Measurements from ENCODE around the gene CELF4. TPM values are rescaled to one million over a fixed set of nuclear protein-coding genes. Genes with fewer than 3 reads are reported as not detected.

CELF4 gene
- total RNA-seq, 1 donor from 2014 or later: not detected

GRCh38 chr18:37261246-37261840 is 304.3 kb downstream of the CELF4 start:
- no peaks in the 10 kb centered on the region for H3K36me3 ChIP-seq (ENCODE audit: control insufficient read depth, insufficient read depth, low read length)
- no peak overlapping the region for H3K4me3 ChIP-seq (ENCODE audit: low read depth, low read length)
- H3K27me3 ChIP-seq (ENCODE audit: control insufficient read depth, insufficient read depth, low read length): peaks cover 38% of the 10 kb centered on the region
- no peak for TF ChIP-seq CTCF (IDR thresholded peaks at IDR 0.05; ENCODE audit: insufficient read depth, low read length, poor library complexity, severe bottlenecking)
- no peak for DNase-seq (ENCODE audit: low read depth)

- DNase-seq (ENCODE audit: low read depth): no peak
- Histone ChIP-seq H3K27me3 (ENCODE audit: control insufficient read depth, insufficient read depth, low read length) (peaks cover 41% of the 10 kb centered on the region), H3K4me3 (ENCODE audit: low read depth, low read length) (no peak overlapping the region), H3K36me3 (ENCODE audit: control insufficient read depth, insufficient read depth, low read length) (no peaks in the 10 kb centered on the region)
- TF ChIP-seq CTCF (IDR thresholded peaks at IDR 0.05; ENCODE audit: insufficient read depth, low read length, poor library complexity, severe bottlenecking): no peak
Observed at GRCh38 chr18:37260367-37261093, 305.1 kb downstream of the CELF4 start.

- Histone ChIP-seq H3K4me3 (ENCODE audit: low read depth, low read length) (no peak overlapping the region), H3K36me3 (ENCODE audit: control insufficient read depth, insufficient read depth, low read length) (no peaks in the 10 kb centered on the region), H3K27me3 (ENCODE audit: control insufficient read depth, insufficient read depth, low read length) (peaks cover 47% of the 10 kb centered on the region)
- DNase-seq (ENCODE audit: low read depth): no peak
- TF ChIP-seq CTCF (IDR thresholded peaks at IDR 0.05; ENCODE audit: insufficient read depth, low read length, poor library complexity, severe bottlenecking): no peak
Observed at GRCh38 chr18:37259711-37260110, 305.9 kb downstream of the CELF4 start.

- no peak for TF ChIP-seq CTCF (IDR thresholded peaks at IDR 0.05; ENCODE audit: insufficient read depth, low read length, poor library complexity, severe bottlenecking)
- Histone ChIP-seq H3K4me3 (ENCODE audit: low read depth, low read length) (no peak overlapping the region), H3K27me3 (ENCODE audit: control insufficient read depth, insufficient read depth, low read length) (peaks cover 53% of the 10 kb centered on the region), H3K36me3 (ENCODE audit: control insufficient read depth, insufficient read depth, low read length) (no peaks in the 10 kb centered on the region)
- DNase-seq (ENCODE audit: low read depth): no peak
Observed at GRCh38 chr18:37258819-37259218, 306.8 kb downstream of the CELF4 start.

GRCh38 chr18:37258131-37258530 is 307.5 kb downstream of the CELF4 start:
- no peak for TF ChIP-seq CTCF (IDR thresholded peaks at IDR 0.05; ENCODE audit: insufficient read depth, low read length, poor library complexity, severe bottlenecking)
- H3K4me3 ChIP-seq (ENCODE audit: low read depth, low read length): no peak overlapping the region
- H3K36me3 ChIP-seq (ENCODE audit: control insufficient read depth, insufficient read depth, low read length): no peaks in the 10 kb centered on the region
- H3K27me3 ChIP-seq (ENCODE audit: control insufficient read depth, insufficient read depth, low read length): peaks cover 59% of the 10 kb centered on the region
- DNase-seq (ENCODE audit: low read depth): no peak

Measured in kidney epithelial cell (primary cell).